ENCODE data around the gene FOXN3. TPM values are rescaled to one million over a fixed set of nuclear protein-coding genes. Genes with fewer than 3 reads are reported as not detected.

The FOXN3 gene
- total RNA-seq, 2 donors from 2014 or later, result 61.2 to 84.1 TPM

- Mint-ChIP-seq H3K4me3 (no peak overlapping the region), H3K4me1 (peaks cover 4% of the 10 kb centered on the region), H3K36me3 (ENCODE audit: low read depth) (peaks cover 30% of the 10 kb centered on the region), H3K9me3 (no peaks in the 10 kb centered on the region), H3K27ac (no peak overlapping the region), H3K27me3 (ENCODE audit: insufficient read depth) (no peaks in the 10 kb centered on the region)
- H3K4me3 ChIP-seq (ENCODE audit: low read length), result no peak overlapping the region
- no peaks in the 10 kb centered on the region for H3K36me3 ChIP-seq (ENCODE audit: control insufficient read depth, insufficient read depth, low read length)
- H3K9me3 ChIP-seq (ENCODE audit: control insufficient read depth, low read length), result no peaks in the 10 kb centered on the region
- no peaks in the 10 kb centered on the region for H3K27me3 ChIP-seq (ENCODE audit: control insufficient read depth, insufficient read depth, low read length, poor library complexity, severe bottlenecking)
- no peak overlapping the region for H3K9ac ChIP-seq (ENCODE audit: extremely low read depth, low read length, poor library complexity, severe bottlenecking)
- TF ChIP-seq, protein P1, sequence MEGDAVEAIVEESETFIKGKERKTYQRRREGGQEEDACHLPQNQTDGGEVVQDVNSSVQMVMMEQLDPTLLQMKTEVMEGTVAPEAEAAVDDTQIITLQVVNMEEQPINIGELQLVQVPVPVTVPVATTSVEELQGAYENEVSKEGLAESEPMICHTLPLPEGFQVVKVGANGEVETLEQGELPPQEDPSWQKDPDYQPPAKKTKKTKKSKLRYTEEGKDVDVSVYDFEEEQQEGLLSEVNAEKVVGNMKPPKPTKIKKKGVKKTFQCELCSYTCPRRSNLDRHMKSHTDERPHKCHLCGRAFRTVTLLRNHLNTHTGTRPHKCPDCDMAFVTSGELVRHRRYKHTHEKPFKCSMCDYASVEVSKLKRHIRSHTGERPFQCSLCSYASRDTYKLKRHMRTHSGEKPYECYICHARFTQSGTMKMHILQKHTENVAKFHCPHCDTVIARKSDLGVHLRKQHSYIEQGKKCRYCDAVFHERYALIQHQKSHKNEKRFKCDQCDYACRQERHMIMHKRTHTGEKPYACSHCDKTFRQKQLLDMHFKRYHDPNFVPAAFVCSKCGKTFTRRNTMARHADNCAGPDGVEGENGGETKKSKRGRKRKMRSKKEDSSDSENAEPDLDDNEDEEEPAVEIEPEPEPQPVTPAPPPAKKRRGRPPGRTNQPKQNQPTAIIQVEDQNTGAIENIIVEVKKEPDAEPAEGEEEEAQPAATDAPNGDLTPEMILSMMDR (conservative IDR thresholded peaks at IDR 0.05), result no peak
- WGBS, 2 experiments (ENCODE audit: insufficient coverage in 1 of 2, insufficient read length in 1 of 2), result 94% methylated on average over 1 of the region's 1 CpG; no CpG with 5 or more reads in 1 of the 2 experiments
- no peaks in the 10 kb centered on the region for H3K4me1 ChIP-seq (ENCODE audit: control insufficient read depth, insufficient read depth, low read length)
- DNase-seq, result no peak
- no peak overlapping the region for H3K27ac ChIP-seq (ENCODE audit: low read depth, low read length)
These were observed 160.1 kb downstream of the FOXN3 start for GRCh38 chr14:89256951-89257350.

DNA sequence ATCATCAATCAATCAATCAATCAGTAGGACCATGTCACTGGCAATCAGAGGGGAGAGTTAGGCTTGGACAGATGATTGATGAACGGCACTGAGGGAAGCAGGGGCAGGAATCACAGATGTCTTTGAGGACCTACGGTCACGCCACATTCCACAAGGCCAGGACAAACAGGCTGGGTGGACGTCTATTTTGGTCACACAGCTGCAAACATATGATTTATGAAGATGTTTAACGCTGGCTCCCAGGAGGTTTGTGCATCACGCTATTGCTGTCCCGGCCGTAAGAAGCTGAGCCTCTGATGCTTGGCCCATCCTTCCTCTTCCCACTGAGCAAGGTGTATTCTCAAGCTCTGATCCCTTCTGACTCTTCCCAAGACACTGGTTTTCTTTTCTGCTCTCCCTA is 160.8 kb downstream of the FOXN3 start:
- Mint-ChIP-seq H3K9me3 (no peaks in the 10 kb centered on the region), H3K27me3 (ENCODE audit: insufficient read depth) (no peaks in the 10 kb centered on the region), H3K4me3 (no peak overlapping the region), H3K27ac (no peak overlapping the region), H3K36me3 (ENCODE audit: low read depth) (peaks cover 30% of the 10 kb centered on the region), H3K4me1 (peaks cover 4% of the 10 kb centered on the region)
- TF ChIP-seq, protein P1 (conservative IDR thresholded peaks at IDR 0.05), result no peak
- no peak for DNase-seq
- Histone ChIP-seq H3K9me3 (ENCODE audit: control insufficient read depth, low read length) (no peaks in the 10 kb centered on the region), H3K36me3 (ENCODE audit: control insufficient read depth, insufficient read depth, low read length) (no peaks in the 10 kb centered on the region), H3K4me3 (ENCODE audit: low read length) (no peak overlapping the region), H3K27me3 (ENCODE audit: control insufficient read depth, insufficient read depth, low read length, poor library complexity, severe bottlenecking) (no peaks in the 10 kb centered on the region), H3K4me1 (ENCODE audit: control insufficient read depth, insufficient read depth, low read length) (no peaks in the 10 kb centered on the region), H3K9ac (ENCODE audit: extremely low read depth, low read length, poor library complexity, severe bottlenecking) (no peak overlapping the region), H3K27ac (ENCODE audit: low read depth, low read length) (no peak overlapping the region)
- 90 to 94% methylated on average over 8 of the region's 8 CpGs for WGBS, 2 experiments (ENCODE audit: insufficient coverage in 1 of 2, insufficient read length in 1 of 2)

GRCh38 chr14:89255852-89256251 is 161.2 kb downstream of the FOXN3 start:
- H3K4me3 Mint-ChIP-seq, result no peak overlapping the region
- WGBS, 2 experiments (ENCODE audit: insufficient coverage in 1 of 2, insufficient read length in 1 of 2), result 89 to 100% methylated on average over 1 to 2 of the region's 3 CpGs
- H3K27me3 Mint-ChIP-seq (ENCODE audit: insufficient read depth), result no peaks in the 10 kb centered on the region
- TF ChIP-seq, protein P1 (conservative IDR thresholded peaks at IDR 0.05), result no peak
- H3K4me1 Mint-ChIP-seq, result peaks cover 4% of the 10 kb centered on the region
- Histone ChIP-seq H3K27me3 (ENCODE audit: control insufficient read depth, insufficient read depth, low read length, poor library complexity, severe bottlenecking) (no peaks in the 10 kb centered on the region), H3K27ac (ENCODE audit: low read depth, low read length) (no peak overlapping the region), H3K4me1 (ENCODE audit: control insufficient read depth, insufficient read depth, low read length) (no peaks in the 10 kb centered on the region), H3K9ac (ENCODE audit: extremely low read depth, low read length, poor library complexity, severe bottlenecking) (no peak overlapping the region), H3K4me3 (ENCODE audit: low read length) (no peak overlapping the region), H3K36me3 (ENCODE audit: control insufficient read depth, insufficient read depth, low read length) (no peaks in the 10 kb centered on the region), H3K9me3 (ENCODE audit: control insufficient read depth, low read length) (no peaks in the 10 kb centered on the region)
- H3K9me3 Mint-ChIP-seq, result no peaks in the 10 kb centered on the region
- H3K27ac Mint-ChIP-seq, result no peak overlapping the region
- DNase-seq, result no peak
- peaks cover 30% of the 10 kb centered on the region for H3K36me3 Mint-ChIP-seq (ENCODE audit: low read depth)
